ENCODE measurements around the gene ATP13A3. TPM values are rescaled to one million over a fixed set of nuclear protein-coding genes. Genes with fewer than 3 reads are reported as not detected.

ATP13A3 gene
- total RNA-seq, 4 donors from 2014 or later, result 55.6 to 166 (median 94.7) TPM

GRCh38 chr3:194395212-194395611 lies 91.6 kb downstream of the ATP13A3 start:
- H3K4me1 ChIP-seq, result peaks cover 15 to 34% (median 23%) of the 10 kb centered on the region in 3 donors
- TF ChIP-seq CTCF (IDR thresholded peaks at IDR 0.05) (no peak), POLR2A (IDR thresholded peaks at IDR 0.05) (no peak)
- no peak overlapping the region for H3K27ac ChIP-seq
- no peak for DNase-seq
- H3K4me3 ChIP-seq, result no peak overlapping the region
- H3K27me3 ChIP-seq, result peaks cover 0 to 66% (median 1%) of the 10 kb centered on the region in 4 donors
- H3K36me3 ChIP-seq, result no peaks in the 10 kb centered on the region
- H3K9me3 ChIP-seq, result peaks cover 0 to 10% (median 0%) of the 10 kb centered on the region in 3 donors
- WGBS, 2 donors, result 76 to 79% methylated on average over 5 of the region's 5 CpGs
- intact Hi-C loops (cut with DNase I), result no loop called here

GRCh38 chr3:194392576-194392975 lies 94.2 kb downstream of the ATP13A3 start:
- TF ChIP-seq CTCF (IDR thresholded peaks at IDR 0.05) (no peak), POLR2A (IDR thresholded peaks at IDR 0.05) (no peak)
- H3K27me3 ChIP-seq, result peaks cover 0 to 49% (median 0%) of the 10 kb centered on the region in 4 donors
- peaks cover 0 to 10% (median 0%) of the 10 kb centered on the region in 3 donors for H3K9me3 ChIP-seq
- H3K4me3 ChIP-seq, result no peak overlapping the region
- no peak for DNase-seq
- H3K36me3 ChIP-seq, result no peaks in the 10 kb centered on the region
- H3K27ac ChIP-seq, result no peak overlapping the region
- 82 to 89% methylated on average over 7 of the region's 7 CpGs for WGBS, 2 donors
- peaks cover 7 to 23% (median 16%) of the 10 kb centered on the region in 3 donors for H3K4me1 ChIP-seq
- intact Hi-C loops (cut with DNase I), result no loop called here

- Histone ChIP-seq H3K9me3 (peaks cover 0 to 10% (median 0%) of the 10 kb centered on the region in 3 donors), H3K27ac (no peak overlapping the region), H3K4me1 (peaks cover 0 to 6% (median 0%) of the 10 kb centered on the region in 3 donors), H3K4me3 (no peak overlapping the region), H3K36me3 (no peaks in the 10 kb centered on the region), H3K27me3 (peaks cover 0 to 37% (median 0%) of the 10 kb centered on the region in 4 donors)
- intact Hi-C loops (cut with DNase I), result no loop called here
- TF ChIP-seq CTCF (IDR thresholded peaks at IDR 0.05), result no peak
- no peak for TF ChIP-seq POLR2A (IDR thresholded peaks at IDR 0.05)
- no peak for DNase-seq
These were observed 96.0 kb downstream of the ATP13A3 start for GRCh38 chr3:194390835-194391234.

GRCh38 chr3:194389269-194389668 lies 97.5 kb downstream of the ATP13A3 start:
- Histone ChIP-seq H3K36me3 (no peaks in the 10 kb centered on the region), H3K4me3 (no peak overlapping the region), H3K9me3 (peaks cover 0 to 10% (median 0%) of the 10 kb centered on the region in 3 donors), H3K27me3 (peaks cover 0 to 42% (median 0%) of the 10 kb centered on the region in 4 donors), H3K27ac (no peak overlapping the region), H3K4me1 (no peaks in the 10 kb centered on the region)
- no peak for DNase-seq
- intact Hi-C loops (cut with DNase I), result no loop called here
- TF ChIP-seq CTCF (IDR thresholded peaks at IDR 0.05), result no peak
- TF ChIP-seq POLR2A (IDR thresholded peaks at IDR 0.05), result no peak
- WGBS, 2 donors, result 86 to 91% methylated on average over 7 to 8 of the region's 8 CpGs

- intact Hi-C loops (cut with DNase I), result no loop called here
- H3K27me3 ChIP-seq, result peaks cover 0 to 47% (median 0%) of the 10 kb centered on the region in 4 donors
- no peak for DNase-seq
- H3K9me3 ChIP-seq, result peaks cover 0 to 10% (median 0%) of the 10 kb centered on the region in 3 donors
- no peaks in the 10 kb centered on the region for H3K36me3 ChIP-seq
- H3K4me3 ChIP-seq, result no peak overlapping the region
- no peaks in the 10 kb centered on the region for H3K4me1 ChIP-seq
- WGBS, 2 donors, result 83 to 89% methylated on average over 7 to 8 of the region's 8 CpGs
- no peak overlapping the region for H3K27ac ChIP-seq
- TF ChIP-seq POLR2A (IDR thresholded peaks at IDR 0.05) (no peak), CTCF (IDR thresholded peaks at IDR 0.05) (no peak)
These were observed 98.8 kb downstream of the ATP13A3 start for GRCh38 chr3:194387926-194388418.

Measured in esophagus squamous epithelium (tissue), 5 donors.